Lower lobe of right lung (tissue), 2 donors: ENCODE data around the gene ZNF669. TPM values are rescaled to one million over a fixed set of nuclear protein-coding genes. Genes with fewer than 3 reads are reported as not detected.

Experiments used
- ATAC-seq, 2 donors: fragments of 200-7000 bp; cut with Tn5 transposase; one replicate each; pipeline ENCODE4 v1.9.1; 2020 to 2022; ENCODE audit warnings: mild to moderate bottlenecking in 2 of 2, moderate library complexity in 2 of 2
- DNase-seq: peaks from one replicate; pipeline ENCODE4 v3.0.0-alpha.2; 2020
- H3K27ac ChIP-seq: fragments of 200-600 bp; one replicate; pipeline ENCODE4 v1.8.0; 2022
- H3K27me3 ChIP-seq: fragments of 200-600 bp; one replicate; pipeline ENCODE4 v1.8.0; 2022; ENCODE audit warnings: low read depth
- H3K36me3 ChIP-seq: fragments of 200-600 bp; one replicate; pipeline ENCODE4 v1.8.0; 2022; ENCODE audit warnings: mild to moderate bottlenecking
- H3K4me1 ChIP-seq: fragments of 200-600 bp; one replicate; pipeline ENCODE4 v1.8.0; 2022
- H3K4me3 ChIP-seq: fragments of 200-600 bp; one replicate; pipeline ENCODE4 v1.8.0; 2022; ENCODE audit warnings: mild to moderate bottlenecking
- H3K9me3 ChIP-seq: fragments of 200-600 bp; one replicate; pipeline ENCODE4 v1.8.0; 2022
- intact Hi-C: fragments of 100-400 bp; cut with DNase I; formaldehyde crosslinking; loops from one replicate; pipeline ENCODE4 v1.11.0; 2022
- total RNA-seq: library from RNA; stranded (reverse); fragmentation: NEBNext Ultra II Directional; extraction: Animal tissue kit (Norgen Biotek cat#: 25700); gene quantifications from one replicate; pipeline ENCODE4 v1.2.1, GENCODE V29; 2021
- TF ChIP-seq, protein P1 (sequence below): fragments of 200-600 bp; IDR thresholded peaks from one replicate; pipeline ENCODE4 v1.8.0; 2022; ENCODE audit warnings: antibody characterized with exemption, mild to moderate bottlenecking
- donor health status: DM: no; HTN: yes; CAD: no; lungs with severe emphysema.

Gene ZNF669
- total RNA-seq, 1 donor from 2014 or later: 9.0 TPM

DNA sequence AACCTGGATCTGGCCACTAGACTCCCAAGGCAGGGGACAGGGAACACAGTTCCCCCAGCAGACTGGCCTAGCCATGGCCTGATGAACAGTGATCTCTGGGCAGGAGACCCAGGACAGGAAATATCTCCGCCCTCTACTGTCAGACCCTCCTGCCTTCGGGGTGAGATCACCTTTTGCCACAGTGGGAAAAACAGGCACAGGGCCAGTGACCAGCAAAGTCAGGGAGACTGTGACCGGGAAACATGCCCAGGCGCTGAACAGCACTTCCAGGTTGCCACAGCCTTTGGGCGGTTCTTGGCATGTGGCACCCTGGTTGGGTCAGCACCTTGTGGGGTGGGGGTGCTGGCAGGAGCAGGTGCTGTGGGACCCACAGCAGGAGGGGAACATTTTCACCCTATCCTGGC, 8.9 kb upstream of the ZNF669 start:
- no peaks in the 10 kb centered on the region for H3K36me3 ChIP-seq
- H3K27ac ChIP-seq: no peak overlapping the region
- TF ChIP-seq, protein P1, sequence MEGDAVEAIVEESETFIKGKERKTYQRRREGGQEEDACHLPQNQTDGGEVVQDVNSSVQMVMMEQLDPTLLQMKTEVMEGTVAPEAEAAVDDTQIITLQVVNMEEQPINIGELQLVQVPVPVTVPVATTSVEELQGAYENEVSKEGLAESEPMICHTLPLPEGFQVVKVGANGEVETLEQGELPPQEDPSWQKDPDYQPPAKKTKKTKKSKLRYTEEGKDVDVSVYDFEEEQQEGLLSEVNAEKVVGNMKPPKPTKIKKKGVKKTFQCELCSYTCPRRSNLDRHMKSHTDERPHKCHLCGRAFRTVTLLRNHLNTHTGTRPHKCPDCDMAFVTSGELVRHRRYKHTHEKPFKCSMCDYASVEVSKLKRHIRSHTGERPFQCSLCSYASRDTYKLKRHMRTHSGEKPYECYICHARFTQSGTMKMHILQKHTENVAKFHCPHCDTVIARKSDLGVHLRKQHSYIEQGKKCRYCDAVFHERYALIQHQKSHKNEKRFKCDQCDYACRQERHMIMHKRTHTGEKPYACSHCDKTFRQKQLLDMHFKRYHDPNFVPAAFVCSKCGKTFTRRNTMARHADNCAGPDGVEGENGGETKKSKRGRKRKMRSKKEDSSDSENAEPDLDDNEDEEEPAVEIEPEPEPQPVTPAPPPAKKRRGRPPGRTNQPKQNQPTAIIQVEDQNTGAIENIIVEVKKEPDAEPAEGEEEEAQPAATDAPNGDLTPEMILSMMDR: no peak
- intact Hi-C loops: no loop called here
- H3K27me3 ChIP-seq: no peaks in the 10 kb centered on the region
- ATAC-seq: peak in 1 of 2 donors; percentile 11
- DNase-seq: no peak
- H3K4me1 ChIP-seq: peaks cover 15% of the 10 kb centered on the region
- no peaks in the 10 kb centered on the region for H3K9me3 ChIP-seq
- no peak overlapping the region for H3K4me3 ChIP-seq

DNA sequence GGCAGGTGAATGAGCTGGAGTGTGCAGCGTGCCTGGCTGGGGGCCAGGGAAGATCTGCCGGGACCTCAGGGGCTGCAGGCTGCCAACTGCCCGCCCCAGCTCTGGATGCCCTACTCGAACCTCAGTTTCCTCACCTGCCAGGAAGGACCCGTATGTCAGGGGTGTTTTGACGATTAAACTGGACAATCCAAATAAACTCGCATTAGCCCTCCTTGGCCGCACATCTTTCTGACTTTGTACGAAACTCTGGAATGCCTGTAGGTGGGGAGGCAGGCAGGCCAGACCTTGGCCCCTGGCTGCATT, 8.3 kb upstream of the ZNF669 start:
- no peaks in the 10 kb centered on the region for H3K36me3 ChIP-seq
- TF ChIP-seq, protein P1: no peak
- peak overlapping the region; percentile 61 for H3K4me3 ChIP-seq
- DNase-seq: no peak
- peak overlapping the region; percentile 85 for H3K27ac ChIP-seq
- peaks cover 15% of the 10 kb centered on the region for H3K4me1 ChIP-seq
- H3K9me3 ChIP-seq: no peaks in the 10 kb centered on the region
- ATAC-seq: no peak
- H3K27me3 ChIP-seq: no peaks in the 10 kb centered on the region
- intact Hi-C loops: no loop called here

DNA sequence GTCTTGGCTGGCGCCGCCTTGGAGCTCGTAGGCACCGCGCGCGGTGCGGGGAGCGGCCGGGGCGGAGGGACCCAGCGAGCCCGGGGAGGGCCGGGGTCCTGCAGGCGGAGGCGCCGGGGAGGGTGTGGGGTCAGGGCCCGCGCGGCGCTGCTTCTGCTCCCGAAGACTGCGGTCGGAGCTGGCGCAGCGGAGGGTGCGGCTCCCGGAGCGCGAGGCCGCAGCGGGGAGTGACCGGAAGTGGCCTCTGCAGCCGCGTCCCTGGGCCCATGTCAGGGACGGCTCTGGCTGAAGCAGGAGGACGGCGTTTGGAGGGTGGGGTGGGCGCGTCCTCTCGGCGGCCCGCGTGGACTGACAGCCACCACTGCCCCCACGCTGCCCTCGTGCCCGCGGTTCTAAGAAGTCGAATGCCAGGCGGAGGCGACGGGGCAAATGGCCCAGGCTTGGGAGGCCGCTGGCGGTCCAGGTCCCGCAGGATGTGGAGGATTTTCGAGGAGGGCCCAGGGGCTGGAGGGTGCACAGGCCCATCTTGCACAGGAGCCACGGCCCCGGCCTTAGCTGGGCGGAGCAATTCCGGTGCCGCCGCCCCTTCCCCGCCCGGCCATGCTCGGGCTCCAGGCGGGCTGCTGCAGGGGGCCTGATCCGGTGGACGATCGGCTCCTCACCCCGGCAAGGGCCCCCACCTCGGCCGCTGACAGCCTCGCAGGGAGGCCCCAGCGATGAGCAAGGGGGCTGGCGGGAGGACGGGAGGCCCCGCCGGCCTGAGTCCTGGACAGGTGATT, 7.7 kb upstream of the ZNF669 start:
- Histone ChIP-seq H3K4me1 (peaks cover 15% of the 10 kb centered on the region), H3K36me3 (no peaks in the 10 kb centered on the region), H3K27me3 (no peaks in the 10 kb centered on the region), H3K4me3 (peak overlapping the region; percentile 61), H3K9me3 (no peaks in the 10 kb centered on the region), H3K27ac (peak overlapping the region; percentile 85)
- peak; percentile 95 for ATAC-seq
- intact Hi-C loops: no loop called here
- DNase-seq: peak; percentile 85
- TF ChIP-seq, protein P1: no peak

DNA sequence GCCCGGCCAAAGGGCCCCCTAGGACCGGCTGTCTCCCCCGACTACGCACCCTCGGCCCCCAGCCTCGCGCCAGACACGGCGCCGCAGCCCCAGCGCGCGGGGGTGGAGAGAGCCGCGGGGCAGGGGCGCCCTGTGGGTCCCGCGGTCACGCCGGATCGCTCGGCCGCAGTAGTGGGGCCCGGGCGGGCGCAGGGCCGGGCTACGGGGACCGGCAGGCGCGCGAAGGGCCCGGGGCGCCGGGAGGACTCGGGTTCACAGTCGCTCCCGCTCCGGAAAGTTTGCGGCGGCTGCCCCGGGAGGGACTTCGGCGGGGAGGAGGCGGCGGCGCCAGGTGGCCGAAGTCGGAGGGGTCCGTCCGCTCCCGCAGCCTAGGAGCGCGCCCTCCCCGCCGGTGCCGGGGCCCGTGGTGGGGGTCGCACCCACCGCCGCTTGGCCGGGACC, 7.1 kb upstream of the ZNF669 start:
- Histone ChIP-seq H3K9me3 (no peaks in the 10 kb centered on the region), H3K36me3 (no peaks in the 10 kb centered on the region), H3K27me3 (no peaks in the 10 kb centered on the region), H3K4me1 (peaks cover 15% of the 10 kb centered on the region), H3K27ac (peak overlapping the region; percentile 85), H3K4me3 (peak overlapping the region; percentile 61)
- DNase-seq: no peak
- TF ChIP-seq, protein P1: no peak
- peak; percentile 51 to 59 for ATAC-seq
- intact Hi-C loops: no loop called here

DNA sequence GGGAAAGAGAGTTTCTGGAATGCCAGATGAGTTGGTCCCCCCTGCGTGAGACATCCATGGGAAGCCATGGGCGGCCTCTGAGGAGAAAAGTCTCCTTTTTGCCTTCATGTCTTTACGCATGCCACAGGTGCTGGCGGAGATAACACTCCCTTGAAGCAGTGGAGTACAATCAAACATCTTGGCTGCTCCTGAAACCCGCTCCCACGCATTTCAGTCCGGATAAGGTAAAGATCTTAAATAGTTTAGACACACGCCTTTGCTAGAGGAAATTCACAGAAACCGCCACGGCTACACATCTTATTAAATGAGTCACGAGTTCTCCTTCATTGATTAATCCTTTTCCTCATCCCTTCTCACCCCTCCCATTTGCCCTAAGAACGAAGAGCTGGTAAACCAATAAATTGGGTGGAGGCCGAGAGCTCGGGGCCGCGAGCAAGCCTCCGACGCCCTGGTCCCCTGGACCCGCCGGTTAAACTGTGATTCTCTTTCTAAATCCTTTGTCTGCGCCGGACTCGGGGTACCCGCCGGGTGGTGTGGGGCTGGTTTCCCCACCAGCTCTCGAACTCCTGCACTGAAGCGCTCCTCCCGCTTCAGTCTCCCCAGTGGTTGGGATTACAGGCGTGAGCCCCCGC, 6.6 kb upstream of the ZNF669 start:
- intact Hi-C loops: no loop called here
- DNase-seq (no peak), ATAC-seq (no peak)
- H3K27me3 ChIP-seq: no peaks in the 10 kb centered on the region
- peak overlapping the region; percentile 85 for H3K27ac ChIP-seq
- no peaks in the 10 kb centered on the region for H3K9me3 ChIP-seq
- H3K36me3 ChIP-seq: no peaks in the 10 kb centered on the region
- peaks cover 15% of the 10 kb centered on the region for H3K4me1 ChIP-seq
- TF ChIP-seq, protein P1: no peak
- H3K4me3 ChIP-seq: peak overlapping the region; percentile 61
